Esophagus muscularis mucosa (tissue), 4 donors: ENCODE measurements around the gene TMEM255B. TPM values are rescaled to one million over a fixed set of nuclear protein-coding genes. Genes with fewer than 3 reads are reported as not detected.

Experiments
- DNase-seq: peaks from one replicate; pipeline ENCODE4 v3.0.0-alpha.2; 2017; ENCODE audit errors: extremely low spot score
- H3K27ac ChIP-seq, 4 donors: fragments of 200-600 bp; sonication (generic); replicated peaks in 1 of 4; 1 replicate in 3 of 4; 2 replicates in 1 of 4; pipeline ENCODE4 v1.5.1; 2016 to 2019; ENCODE audit warnings: mild to moderate bottlenecking in 1 of 4
- H3K27me3 ChIP-seq, 4 donors: fragments of 200-600 bp; sonication (generic); one replicate each; pipeline versions ENCODE4 v1.5.1 to v1.6.0; 2016 to 2019
- H3K36me3 ChIP-seq, 4 donors: fragments of 200-600 bp; sonication (generic); one replicate each; pipeline ENCODE4 v1.5.1; 2016 to 2019
- H3K4me1 ChIP-seq, 4 donors: fragments of 200-600 bp; sonication (generic); one replicate each; pipeline ENCODE4 v1.5.1; 2016 to 2019
- H3K4me3 ChIP-seq, 4 donors: fragments of 200-600 bp; sonication (generic); 1 replicate in 2 of 4; 2 replicates in 2 of 4; pipeline ENCODE4 v1.5.1; 2016 to 2019; ENCODE audit warnings: mild to moderate bottlenecking in 4 of 4, moderate library complexity in 1 of 4
- H3K9me3 ChIP-seq, 4 donors: fragments of 200-600 bp; sonication (generic); 1 replicate in 3 of 4; 2 replicates in 1 of 4; pipeline ENCODE4 v1.5.1; 2016 to 2019
- CTCF ChIP-seq, 3 experiments: fragments of 200-600 bp in 2 of 3; fragments of 450-650 bp in 1 of 3; sonication (generic) in 2 of 3; IDR thresholded peaks; one replicate each; pipeline ENCODE4 v1.5.1; 2017 to 2019; ENCODE audit warnings: antibody characterized with exemption in 3 of 3, mild to moderate bottlenecking in 2 of 3, moderate library complexity in 1 of 3
- EP300 ChIP-seq: sonication (generic); formaldehyde crosslinking; IDR thresholded peaks from one replicate; pipeline ENCODE4 v1.6.1; 2017; ENCODE audit warnings: antibody characterized with exemption
- POLR2A ChIP-seq: fragments of 450-650 bp; IDR thresholded peaks from one replicate; pipeline ENCODE4 v1.6.1; 2017; ENCODE audit warnings: antibody characterized with exemption, moderate library complexity, mild to moderate bottlenecking, low read depth
- POLR2AphosphoS5 ChIP-seq, 2 donors: sonication (generic); formaldehyde crosslinking; IDR thresholded peaks; one replicate each; pipeline ENCODE4 v1.6.1; 2017; ENCODE audit warnings: antibody characterized with exemption in 2 of 2
- WGBS: methylation state at CpG from one replicate; pipeline ENCODE4 v1.1.5; 2018; 5-methylcytosine and 5-hydroxymethylcytosine counted together
- intact Hi-C: fragments of 100-400 bp; cut with DNase I; formaldehyde crosslinking; loops from one replicate; pipeline ENCODE4 v1.15.1; 2023
- total RNA-seq, 4 donors: library from RNA; depleted of rRNA; stranded (reverse); fragments of >200 nt; gene quantifications; one replicate each; pipeline versions ENCODE4 v1.1.0 to v1.2.1, GENCODE V29; 2016

TMEM255B gene
- total RNA-seq, 4 donors from 2014 or later, result 4.1 to 12.3 (median 10.7) TPM

- Histone ChIP-seq H3K27ac (no peak overlapping the region), H3K27me3 (no peaks in the 10 kb centered on the region), H3K4me3 (no peak overlapping the region), H3K36me3 (no peaks in the 10 kb centered on the region), H3K9me3 (no peaks in the 10 kb centered on the region), H3K4me1 (peaks cover 0 to 5% (median 3%) of the 10 kb centered on the region in 4 donors)
- DNase-seq, result no peak
- TF ChIP-seq CTCF (IDR thresholded peaks at IDR 0.05) (no peak), POLR2A (no peak), POLR2AphosphoS5 (IDR thresholded peaks at IDR 0.05) (no peak), EP300 (no peak)
- WGBS, result 81% methylated on average over 11 of the region's 11 CpGs
- intact Hi-C loops, result no loop called here
These were observed 5.9 kb upstream of the TMEM255B start for GRCh38 chr13:113753171-113753570.

GRCh38 chr13:113754242-113754641, 4.8 kb upstream of the TMEM255B start:
- Histone ChIP-seq H3K4me3 (no peak overlapping the region), H3K36me3 (no peaks in the 10 kb centered on the region), H3K27me3 (no peaks in the 10 kb centered on the region), H3K9me3 (no peaks in the 10 kb centered on the region), H3K27ac (no peak overlapping the region), H3K4me1 (peaks cover 4 to 12% (median 10%) of the 10 kb centered on the region in 4 donors)
- no peak for DNase-seq
- intact Hi-C loops, result no loop called here
- no peak for TF ChIP-seq CTCF (IDR thresholded peaks at IDR 0.05)
- WGBS, result 88% methylated on average over 7 of the region's 7 CpGs

GRCh38 chr13:113754691-113755090, 4.3 kb upstream of the TMEM255B start:
- DNase-seq, result no peak
- no peak overlapping the region for H3K4me3 ChIP-seq
- H3K27me3 ChIP-seq, result no peaks in the 10 kb centered on the region
- no peak overlapping the region for H3K27ac ChIP-seq
- no peaks in the 10 kb centered on the region for H3K9me3 ChIP-seq
- 92% methylated on average over 14 of the region's 15 CpGs for WGBS
- peaks cover 4 to 14% (median 12%) of the 10 kb centered on the region in 4 donors for H3K4me1 ChIP-seq
- intact Hi-C loops, result no loop called here
- H3K36me3 ChIP-seq, result no peaks in the 10 kb centered on the region
- no peak for TF ChIP-seq CTCF (IDR thresholded peaks at IDR 0.05)
- TF ChIP-seq POLR2A, result no peak
- no peak for TF ChIP-seq EP300
- no peak for TF ChIP-seq POLR2AphosphoS5 (IDR thresholded peaks at IDR 0.05)

- no peak overlapping the region for H3K4me3 ChIP-seq
- no peak for DNase-seq
- no peaks in the 10 kb centered on the region for H3K36me3 ChIP-seq
- H3K27me3 ChIP-seq, result no peaks in the 10 kb centered on the region
- peaks cover 4 to 23% (median 21%) of the 10 kb centered on the region in 4 donors for H3K4me1 ChIP-seq
- no peaks in the 10 kb centered on the region for H3K9me3 ChIP-seq
- intact Hi-C loops, result no loop called here
- TF ChIP-seq CTCF (IDR thresholded peaks at IDR 0.05), result no peak
- TF ChIP-seq POLR2AphosphoS5 (IDR thresholded peaks at IDR 0.05), result no peak
- no peak for TF ChIP-seq POLR2A
- TF ChIP-seq EP300, result no peak
- H3K27ac ChIP-seq, result no peak overlapping the region
- WGBS, result 86% methylated on average over 20 of the region's 20 CpGs
These were observed 2.5 kb upstream of the TMEM255B start for GRCh38 chr13:113756441-113757097.
